8988T (cell line): Measurements from ENCODE around the gene KLHL17.
"Not testable (repeated sequence)": the region's sequence is repeated elsewhere in the genome, so short reads cannot be mapped to it uniquely, and the experiment has no call there.

Experiments
- DNase-seq: peaks from one replicate; pipeline ENCODE4 v3.0.0; 2011

Gene KLHL17

DNA sequence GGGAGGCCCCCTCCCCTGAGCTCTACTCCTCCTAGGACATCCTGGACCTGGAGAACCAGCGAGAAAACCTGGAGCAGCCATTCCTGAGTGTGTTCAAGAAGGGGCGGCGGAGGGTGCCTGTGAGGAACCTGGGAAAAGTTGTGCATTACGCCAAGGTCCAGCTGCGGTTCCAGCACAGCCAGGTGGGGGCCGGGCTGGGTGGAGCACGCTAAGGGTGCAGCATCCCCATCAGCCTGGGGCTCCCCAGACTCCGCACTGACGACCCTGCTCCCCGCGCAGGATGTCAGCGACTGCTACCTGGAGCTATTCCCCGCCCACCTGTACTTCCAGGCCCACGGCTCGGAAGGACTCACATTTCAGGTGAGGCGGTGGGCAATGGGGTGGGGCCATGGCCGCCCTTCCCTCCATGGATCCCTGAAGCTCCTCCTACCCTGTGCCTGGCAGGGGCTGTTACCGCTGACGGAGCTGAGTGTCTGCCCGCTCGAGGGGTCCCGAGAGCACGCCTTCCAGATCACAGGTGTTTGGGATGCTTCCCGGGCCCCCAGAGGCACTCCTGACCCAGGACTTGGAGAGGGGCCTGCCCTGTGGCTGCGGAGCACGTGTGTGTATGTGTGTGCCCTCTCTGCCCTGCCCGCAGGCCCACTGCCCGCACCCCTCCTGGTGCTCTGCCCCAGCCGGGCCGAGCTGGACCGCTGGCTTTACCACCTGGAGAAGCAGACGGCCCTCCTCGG lies 10.0 kb downstream of the KLHL17 start:
- no peak for DNase-seq

DNA sequence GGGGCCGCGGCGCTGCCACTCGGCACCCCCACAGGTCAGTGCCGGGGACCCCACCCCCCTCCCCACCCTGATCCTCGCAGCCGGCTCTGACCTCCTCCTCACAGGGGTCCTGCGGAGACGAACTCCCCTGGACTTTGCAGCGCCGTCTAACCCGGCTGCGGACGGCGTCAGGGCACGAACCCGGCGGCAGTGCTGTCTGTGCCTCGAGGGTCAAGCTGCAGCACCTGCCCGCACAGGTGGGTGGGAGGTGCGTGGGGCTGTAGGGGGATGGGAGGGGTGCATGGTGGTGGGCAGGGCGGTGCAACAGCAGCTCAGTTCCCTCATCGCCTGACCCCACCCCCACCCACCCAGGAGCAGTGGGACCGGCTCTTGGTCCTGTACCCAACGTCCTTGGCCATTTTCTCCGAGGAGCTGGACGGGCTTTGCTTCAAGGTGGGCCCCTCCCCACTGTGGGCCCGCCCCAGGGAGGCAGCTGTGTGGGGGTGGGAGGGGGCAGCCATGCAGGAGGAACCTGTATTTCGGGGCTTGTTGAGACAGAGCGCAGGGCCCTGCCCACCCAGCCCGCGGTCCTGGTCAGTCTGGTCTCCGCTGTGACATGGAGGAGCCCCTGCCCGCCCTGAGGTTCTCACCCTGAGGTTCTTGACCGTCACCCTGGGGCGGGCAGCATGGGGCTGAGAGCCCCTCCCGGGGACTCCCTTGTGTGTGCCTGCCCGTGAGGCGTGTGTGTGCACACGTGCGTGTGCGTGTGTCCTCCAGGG lies 10.8 kb downstream of the KLHL17 start:
- DNase-seq = no peak

DNA sequence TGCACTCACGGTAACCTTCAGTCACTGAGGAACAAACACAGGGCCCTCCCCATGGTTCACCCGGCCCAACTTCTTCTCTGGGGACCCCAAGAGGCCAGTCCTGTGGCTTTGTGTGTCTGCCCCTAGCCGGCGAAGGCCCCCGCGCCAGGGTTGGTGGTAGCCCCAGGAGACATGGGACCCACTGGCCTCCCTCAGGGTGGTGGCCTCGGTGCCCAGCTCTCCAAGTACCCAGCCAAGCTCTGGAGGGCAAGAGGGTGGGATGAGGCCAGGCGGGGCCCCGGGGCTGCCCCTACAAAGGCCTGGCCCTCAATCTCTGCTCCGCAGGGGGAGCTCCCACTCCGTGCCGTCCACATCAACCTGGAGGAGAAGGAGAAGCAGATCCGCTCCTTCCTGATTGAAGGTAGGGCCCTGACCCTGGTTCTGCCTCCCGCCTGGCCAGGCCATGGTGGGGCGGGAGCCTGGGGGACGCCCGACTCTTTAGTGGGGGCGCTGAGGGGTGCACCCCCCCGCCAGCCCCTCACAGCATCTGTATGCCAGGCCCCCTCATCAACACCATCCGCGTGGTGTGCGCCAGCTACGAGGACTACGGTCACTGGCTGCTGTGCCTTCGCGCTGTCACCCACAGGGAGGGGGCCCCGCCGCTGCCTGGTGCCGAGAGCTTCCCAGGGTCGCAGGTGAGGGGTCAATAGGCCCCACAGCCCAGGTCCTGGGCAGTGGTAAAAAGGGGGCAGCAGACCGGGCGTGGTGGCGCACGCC lies 11.5 kb downstream of the KLHL17 start:
- no peak for DNase-seq

DNA sequence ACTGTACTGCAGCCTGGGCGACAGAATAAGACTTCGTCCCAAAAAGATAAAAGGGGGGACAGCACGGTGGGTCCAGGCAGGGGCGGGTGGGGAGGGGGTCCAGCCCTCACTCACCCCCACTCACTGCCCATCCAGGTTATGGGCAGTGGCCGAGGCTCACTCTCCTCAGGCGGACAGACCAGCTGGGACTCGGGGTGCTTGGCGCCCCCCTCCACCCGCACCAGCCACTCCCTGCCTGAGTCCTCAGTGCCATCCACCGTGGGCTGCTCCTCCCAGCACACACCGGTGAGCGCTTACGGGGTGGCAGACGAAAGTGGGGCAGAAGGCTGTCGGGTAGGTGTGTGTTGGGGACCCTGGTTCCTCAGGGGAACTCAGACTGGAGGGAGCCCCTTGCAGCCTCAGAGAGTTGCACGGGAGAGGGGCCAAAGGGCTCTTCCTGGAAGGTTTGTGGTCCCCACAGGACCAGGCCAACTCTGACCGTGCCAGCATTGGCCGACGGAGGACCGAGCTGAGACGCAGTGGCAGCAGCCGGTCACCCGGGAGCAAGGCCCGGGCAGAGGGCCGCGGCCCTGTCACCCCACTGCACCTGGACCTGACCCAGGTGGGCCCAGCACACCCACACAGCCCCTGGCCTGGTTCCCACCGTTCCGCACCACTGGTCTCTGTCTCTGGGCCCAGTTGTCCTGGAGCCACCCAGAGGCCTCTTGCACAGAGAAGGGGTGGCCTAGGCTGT lies 12.5 kb downstream of the KLHL17 start:
- DNase-seq = no peak

DNA sequence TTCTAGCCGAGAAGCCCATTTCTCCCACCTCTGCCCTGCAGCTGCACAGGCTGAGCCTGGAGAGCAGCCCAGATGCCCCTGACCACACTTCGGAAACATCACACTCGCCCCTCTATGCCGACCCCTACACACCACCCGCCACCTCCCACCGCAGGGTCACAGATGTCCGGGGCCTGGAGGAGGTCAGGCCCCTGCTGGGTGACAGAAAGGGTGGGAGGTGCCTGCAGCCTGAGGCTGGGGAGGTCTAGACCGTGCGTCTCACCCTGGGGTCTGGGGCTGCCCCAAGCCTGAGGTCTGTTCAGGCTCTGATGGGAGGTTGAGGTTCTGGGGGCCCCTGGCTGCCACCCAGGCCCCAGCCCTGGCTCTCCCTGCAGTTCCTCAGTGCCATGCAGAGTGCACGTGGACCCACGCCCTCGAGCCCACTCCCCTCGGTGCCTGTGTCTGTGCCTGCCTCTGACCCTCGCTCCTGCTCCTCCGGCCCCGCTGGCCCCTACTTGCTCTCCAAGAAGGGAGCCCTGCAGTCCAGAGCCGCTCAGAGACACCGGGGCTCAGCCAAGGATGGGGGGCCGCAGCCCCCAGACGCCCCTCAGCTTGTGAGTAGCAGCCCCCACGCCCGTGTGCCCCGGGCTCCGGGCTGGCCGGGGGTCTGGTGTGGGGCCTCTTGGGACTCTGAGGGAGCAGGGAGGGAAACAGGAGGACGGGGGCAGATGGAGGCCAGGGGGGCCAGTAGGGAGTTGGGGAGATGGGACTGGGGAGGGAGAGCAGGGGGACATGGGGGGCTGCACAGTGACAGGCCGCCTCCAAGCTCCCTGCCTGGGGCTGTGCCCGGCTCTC lies 13.3 kb downstream of the KLHL17 start:
- no peak for DNase-seq

DNA sequence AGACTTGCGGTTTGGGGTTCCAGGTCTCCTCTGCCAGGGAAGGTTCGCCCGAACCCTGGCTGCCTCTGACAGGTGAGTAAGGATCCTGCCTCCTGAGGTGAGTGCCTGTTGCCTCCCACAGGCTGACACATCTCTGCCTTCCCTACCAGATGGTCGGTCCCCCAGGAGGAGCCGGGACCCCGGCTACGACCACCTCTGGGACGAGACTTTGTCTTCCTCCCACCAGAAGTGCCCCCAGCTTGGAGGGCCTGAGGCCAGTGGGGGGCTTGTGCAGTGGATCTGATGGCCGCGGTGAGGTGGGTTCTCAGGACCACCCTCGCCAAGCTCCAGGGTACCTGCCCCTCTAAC lies 13.9 kb downstream of the KLHL17 start:
- DNase-seq = no peak

DNA sequence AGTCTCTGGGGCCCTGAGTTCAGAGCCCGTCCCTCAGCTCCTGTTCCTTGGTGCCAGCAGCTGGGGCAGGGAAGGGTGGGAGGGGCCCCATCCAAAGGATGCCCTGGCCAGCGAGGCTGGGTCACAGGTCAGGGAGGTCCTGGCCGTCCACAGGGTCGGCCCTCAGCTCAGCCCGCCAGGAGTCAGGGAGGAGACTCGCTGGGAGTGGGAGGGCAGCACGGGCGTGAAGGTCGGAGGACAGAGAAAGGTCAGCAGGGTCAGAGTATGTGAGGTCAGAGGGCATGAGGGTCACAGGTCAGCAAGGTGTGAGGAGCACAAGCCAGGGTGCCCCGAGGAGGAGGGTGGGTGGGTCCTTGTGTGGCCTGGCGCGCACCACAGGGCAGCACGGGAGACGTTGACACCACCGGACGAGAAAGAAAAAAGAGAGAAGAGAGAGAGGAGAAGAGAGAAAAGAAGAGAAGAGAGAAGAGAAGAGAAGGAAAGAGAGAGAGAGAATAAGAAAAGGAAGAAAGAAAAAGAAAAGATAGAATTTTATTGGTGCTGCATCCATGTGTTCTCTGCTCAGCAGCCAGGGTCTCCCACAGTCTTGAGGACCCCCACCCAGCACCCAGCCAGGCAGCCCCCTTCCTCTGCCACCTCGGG lies 14.4 kb downstream of the KLHL17 start:
- DNase-seq = no peak

DNA sequence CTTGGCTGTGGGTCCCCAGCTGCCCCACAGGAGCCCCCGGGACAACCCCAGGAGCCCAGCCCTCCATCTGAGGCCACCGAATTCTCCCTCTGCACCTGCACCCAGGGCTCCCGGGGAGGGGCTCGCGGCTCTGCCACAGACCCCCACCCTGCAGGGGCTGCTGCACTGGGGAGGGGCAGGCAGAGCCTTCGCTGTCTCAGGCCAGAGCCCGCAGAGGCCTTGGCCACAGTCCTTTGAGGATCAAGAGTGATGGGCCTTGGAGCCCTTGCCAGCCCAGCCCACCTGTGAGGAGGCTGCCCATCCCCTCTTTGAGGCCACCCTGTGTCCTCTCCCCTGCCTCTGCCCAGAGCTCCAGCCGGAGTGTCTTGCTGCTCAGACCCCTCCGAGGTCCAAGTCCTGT lies 15.0 kb downstream of the KLHL17 start:
- DNase-seq = no peak

DNA sequence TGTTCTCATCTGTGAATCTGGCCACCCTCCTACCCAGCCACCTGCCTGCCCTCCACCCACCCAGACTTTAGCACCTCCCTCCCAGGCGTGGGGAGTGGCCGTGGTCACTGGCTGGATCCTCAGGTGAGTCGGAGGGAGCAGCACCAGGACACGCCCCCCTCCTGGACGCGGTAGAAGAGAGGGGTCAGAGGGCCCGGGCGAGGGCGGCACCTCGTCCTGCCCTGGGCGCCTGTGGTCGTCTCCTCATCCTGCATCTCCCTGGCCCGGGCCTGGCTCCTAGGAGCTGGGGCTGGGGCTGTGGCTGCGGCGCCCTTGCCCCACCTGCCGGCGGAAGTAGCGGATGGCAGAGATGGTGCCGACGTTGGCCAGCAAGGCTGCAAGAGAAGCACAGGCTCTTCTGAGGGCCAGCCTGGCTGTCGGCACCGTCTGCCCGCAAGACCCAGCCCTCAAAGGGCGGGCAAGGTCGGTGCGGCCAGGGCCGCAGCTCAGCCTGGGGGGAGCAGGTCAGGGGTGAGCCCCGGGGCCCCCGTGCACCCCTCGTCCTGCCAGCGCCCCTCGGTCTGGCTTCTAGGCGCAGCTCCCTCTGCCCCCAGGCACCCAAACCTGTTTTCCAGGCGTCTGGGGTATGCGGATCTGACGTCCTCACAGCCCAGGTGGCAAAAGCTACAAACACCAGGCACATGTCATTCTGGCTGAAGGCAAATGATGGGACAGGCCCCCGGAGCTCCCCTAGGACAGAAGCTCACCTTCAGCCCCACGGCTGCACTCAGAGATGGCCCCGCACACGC lies 15.7 kb downstream of the KLHL17 start:
- peak; percentile 94 for DNase-seq

DNA sequence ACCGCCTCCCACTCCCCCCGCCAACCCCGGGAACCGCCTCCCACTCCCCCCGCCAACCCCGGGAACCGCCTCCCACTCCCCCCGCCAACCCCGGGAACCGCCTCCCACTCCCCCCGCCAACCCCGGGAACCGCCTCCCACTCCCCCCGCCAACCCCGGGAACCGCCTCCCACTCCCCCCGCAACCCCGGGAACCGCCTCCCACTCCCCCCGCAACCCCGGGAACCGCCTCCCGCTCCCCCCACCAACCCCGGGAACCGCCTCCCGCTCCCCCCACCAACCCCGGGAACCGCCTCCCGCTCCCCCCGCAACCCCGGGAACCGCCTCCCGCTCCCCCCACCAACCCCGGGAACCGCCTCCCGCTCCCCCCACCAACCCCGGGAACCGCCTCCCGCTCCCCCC lies 16.4 kb downstream of the KLHL17 start:
- not testable (repeated sequence) for DNase-seq

DNA sequence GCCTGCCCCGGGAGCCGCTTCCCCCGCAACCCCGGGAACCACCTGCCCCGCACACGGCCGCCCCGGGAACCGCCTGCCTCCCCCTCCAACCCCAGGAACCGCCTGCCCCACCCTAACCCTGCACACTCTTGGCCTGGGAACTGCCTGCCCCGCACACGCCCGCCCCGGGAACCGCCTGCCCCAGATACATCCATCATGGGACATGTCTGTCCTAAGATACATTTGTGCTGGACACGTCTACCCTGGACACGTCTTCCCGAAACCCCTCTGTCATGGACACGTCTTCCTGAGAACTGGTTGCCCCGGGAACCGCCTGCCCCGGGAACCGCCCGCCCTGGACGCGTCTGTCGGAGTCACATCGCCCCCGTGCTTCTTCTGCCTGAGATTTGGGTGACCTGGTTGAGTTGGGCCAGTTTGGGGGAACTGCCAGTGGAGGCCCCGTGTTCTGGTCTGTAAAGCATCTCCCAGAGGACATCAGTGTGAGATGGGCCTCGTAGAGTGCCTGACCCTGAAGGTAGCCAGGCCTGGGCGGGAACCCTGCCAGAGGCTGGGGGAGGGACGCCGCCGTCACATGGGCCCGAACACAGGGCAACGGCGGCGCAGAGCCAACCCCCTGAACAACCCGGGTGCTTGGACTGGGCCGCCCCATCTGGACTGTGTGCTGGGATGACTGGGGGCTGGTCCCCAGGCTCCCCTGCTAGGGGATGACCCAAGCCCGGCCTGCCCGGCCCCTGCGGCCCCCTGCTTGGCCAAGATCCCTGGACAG lies 17.9 kb downstream of the KLHL17 start:
- no peak for DNase-seq

DNA sequence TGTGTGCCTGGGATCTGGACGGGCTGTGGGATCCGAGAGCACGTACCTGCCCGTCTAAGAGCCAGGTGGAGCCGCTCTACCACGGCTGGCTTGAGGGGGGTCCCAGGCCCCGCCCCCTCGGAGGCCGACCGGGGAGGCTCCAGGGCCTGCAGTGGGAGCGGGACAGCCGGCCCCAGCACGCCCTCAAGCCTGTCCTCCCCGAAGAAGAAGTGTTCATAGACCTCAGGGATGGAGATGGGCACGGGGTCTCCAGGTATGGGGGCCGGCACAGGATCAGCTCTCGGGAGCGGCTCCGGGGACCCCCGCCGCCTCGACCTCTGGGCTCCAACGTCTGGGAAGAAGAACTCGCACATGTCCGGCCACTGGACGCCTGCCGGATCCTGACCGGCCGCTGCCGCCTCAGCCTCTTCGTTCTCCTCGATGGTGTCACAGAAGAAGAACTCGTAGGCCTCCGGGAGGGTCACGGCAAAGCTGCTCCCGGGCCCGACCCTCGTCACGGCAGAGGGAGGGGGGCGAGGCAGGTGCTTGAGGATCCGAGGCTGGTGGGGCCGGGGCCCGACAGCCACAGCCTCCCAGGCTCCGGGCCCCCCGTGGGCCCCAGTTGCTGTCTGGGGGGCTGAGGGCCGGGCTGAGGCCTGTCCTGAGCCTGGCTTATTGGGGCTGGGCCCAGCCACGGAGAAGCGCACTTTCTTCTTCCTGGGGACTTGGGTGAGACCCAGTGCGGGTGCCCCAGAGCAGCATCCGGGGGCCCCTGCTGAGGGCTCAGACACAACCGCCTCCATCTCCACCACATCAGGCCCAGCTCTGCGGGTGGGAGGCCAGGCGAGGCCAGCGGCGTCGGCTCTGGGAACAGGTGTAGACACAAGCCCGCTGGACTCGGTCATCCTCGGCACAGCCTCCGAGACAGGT lies 18.7 kb downstream of the KLHL17 start:
- no peak for DNase-seq

DNA sequence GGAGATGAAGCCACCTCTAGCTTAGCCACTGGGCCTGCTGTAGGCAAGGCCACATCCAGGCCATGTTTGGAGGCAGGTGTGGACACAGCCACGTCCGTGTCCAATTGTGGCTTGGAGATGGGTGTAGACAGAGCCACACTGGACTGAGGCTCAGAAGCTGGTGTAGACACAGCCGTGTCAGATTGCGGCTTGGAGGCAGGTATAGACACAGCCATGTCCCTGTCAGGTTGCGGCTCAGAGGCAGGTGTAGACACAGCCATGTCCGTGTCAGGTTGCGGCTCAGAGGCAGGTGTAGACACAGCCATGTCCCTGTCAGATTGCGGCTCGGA lies 19.3 kb downstream of the KLHL17 start:
- no peak for DNase-seq

DNA sequence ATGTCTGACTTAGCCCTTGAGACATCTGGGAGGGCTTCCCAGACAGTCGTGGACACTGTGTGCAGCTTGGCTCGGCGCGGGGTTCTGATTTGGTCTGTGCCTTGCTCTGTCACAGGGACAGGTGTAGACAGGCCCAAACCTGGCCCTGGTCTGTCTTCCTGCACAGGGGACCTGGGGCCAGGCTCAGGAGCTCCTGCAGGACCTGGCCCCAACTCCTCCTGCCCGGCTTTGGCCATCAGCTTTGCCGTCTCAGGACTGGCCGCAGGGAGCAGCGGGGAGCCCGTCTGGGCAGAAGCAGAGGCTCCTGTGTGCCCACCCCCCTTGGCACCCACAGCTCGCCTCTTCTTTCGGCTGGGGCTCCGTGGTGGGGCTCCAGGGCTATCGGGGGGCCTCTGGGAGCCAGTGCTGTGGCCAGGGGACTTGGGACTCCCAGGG lies 19.8 kb downstream of the KLHL17 start:
- no peak for DNase-seq

DNA sequence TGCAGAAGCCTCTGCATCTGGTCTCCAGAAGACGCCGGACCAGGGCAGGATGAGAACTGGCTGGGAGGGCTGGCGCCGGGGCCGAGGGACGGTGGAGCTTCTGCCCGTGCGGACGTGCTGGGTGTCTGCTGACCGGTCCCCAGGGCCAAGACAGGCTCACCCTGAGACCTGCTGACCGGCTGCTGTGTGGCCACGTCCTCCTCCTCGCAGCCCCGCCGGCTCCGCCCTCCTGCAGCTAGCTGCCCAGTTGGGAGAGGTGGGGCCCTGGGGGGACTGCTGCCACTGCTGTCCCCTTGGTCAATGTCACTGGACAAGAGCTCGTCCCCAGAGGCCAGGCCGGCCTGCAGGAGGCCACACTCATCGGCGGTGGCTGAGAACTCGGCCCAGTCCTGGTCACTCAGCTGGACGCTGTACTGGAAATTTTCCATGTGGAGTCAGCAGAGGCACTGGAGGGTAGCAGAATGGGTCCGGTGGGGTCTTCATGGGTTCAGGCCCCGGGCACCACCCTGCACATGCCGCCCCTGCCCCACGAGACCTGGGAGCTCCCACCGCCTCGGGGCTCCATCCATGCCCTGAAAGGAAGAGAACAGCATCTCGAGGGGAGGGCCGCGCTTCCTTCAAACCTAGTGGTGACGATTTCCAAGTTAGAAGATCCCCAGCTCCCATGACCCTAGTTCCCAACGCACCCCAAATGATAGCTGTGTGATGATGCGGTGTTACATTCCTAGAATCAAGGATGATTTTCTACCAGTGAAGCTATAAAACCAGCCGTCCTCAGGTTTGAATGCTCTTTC lies 20.4 kb downstream of the KLHL17 start:
- DNase-seq = no peak

DNA sequence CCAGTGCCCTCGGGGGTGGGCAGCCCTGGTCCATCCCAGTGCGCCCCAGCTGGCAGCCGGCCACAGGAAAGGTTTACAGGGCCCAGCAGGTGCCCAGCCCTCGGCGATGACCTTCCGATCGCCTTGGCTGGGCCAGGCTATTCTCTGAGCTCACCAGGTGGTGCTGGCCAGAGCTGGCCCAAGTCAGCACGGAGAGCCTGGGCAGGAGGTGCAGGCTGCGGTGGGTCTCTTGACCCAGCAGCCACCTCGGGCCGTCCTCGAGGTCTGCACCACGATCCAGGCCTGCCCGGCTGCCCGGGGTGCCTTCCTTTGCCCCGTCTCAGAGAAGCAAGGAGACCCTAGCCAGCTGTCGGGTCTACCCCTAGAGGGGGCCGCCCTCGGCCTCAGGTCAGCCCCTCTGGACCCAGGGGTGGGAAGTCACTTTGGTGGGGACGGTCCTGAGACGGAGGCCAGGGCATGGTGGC lies 21.1 kb downstream of the KLHL17 start:
- no peak for DNase-seq

DNA sequence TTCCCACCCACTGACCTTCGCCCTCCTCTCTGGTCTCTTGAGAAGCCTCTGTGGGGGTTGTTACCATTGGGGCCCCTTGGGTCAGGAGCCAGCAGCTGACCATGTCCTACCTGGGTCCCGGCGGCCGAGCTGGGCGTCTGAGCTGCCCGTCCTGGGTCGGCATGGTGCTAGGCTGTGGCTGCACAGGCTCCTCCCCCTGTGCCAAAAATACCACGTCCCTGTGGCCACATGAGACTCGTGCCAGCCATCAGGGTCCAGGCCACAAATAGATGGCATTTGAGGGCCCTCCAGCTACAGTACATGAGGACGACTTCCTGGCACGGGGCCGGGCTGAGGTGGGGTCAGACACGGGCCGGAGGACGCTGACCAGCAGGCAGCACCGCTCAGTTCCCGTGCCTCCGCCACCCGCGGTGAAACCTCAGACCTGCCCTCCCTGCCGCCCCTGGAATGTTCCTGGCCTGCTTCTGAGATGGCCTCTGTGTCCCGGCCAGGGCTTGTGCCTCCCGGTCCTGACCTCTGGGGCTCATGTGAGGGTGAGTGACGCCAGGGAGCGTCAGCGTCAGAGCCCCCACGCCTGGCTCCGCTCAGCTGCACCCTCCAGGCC lies 21.7 kb downstream of the KLHL17 start, which contains the start of gene PERM1:
Gene PERM1 (minus strand): TSS at position 139 of the 604 bp plus-strand sequence. CDS start 1,064 bp downstream, outside the sequence.
- DNase-seq = no peak
